NCI-H146 treated with DMSO at 0.1 percent for 48 hours (cell line): ENCODE measurements around the gene SLC8A1.

ENCODE experiments used
- DNase-seq: peaks from one replicate; lab custom pipeline; 2025; ENCODE audit not compliant: unreplicated experiment; lab: John Stamatoyannopoulos, UW

SLC8A1 gene

DNA sequence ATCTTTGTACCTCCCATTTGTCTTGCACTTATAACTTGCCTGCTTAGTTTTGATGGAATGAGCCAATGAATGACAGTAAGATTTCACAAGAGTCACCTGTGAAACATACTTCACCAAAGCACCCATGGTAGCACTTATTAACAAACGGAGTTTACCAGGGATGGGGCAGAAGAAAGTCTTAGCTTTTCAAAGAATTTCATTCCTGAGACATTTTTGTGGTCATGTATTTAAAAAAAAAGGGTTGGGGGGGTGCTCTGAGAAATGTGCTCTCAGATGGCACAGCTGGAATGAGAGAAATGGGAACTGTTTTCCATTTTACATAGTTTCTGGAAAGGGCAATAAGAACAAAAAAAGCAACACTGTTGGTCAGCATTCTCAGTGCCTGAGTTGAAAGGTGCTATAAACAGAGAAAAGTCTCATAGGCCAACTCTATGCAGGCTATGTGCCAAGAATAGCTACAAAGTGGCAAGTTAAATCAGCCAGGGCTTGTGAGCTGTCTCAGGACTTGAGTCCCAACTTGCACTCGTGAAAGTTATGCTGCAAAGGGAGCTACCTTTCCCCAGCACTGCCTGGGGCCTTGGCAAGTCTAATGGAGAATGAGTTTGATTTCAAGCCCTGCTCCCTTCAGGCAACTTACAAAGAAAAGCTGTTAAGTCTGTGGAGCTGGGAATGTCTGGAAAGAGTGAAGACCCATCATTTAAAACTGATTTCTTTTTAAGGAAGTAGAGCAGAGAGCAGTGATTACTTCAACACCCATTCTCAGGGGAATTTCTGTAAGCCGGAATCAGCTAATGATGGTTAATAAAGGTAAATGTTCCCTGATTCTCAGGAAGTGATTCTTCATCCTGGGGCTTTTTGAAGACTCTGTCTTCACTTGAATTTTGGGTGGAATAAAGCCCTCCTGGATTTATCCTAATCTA is 170.6 kb downstream of the SLC8A1 start:
- no peak for DNase-seq

DNA sequence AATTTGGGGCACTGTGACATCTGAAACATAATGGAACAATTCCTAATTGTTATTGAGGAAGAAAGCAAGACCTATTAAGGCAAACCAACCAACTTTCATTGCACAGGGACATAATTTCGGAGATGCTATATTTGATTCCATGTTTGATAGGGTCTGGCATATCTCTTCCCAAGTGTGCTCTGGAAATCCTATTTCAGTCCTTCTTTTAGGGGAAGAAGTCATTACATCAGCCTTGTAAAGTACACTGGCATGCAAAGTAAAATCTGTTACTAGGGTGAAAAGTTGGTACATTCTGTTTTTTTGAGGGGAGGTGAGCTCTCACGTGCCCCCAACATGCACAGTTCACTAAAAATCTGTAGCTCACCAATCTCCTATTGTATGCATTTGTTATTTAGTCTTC is 172.4 kb downstream of the SLC8A1 start:
- no peak for DNase-seq

DNA sequence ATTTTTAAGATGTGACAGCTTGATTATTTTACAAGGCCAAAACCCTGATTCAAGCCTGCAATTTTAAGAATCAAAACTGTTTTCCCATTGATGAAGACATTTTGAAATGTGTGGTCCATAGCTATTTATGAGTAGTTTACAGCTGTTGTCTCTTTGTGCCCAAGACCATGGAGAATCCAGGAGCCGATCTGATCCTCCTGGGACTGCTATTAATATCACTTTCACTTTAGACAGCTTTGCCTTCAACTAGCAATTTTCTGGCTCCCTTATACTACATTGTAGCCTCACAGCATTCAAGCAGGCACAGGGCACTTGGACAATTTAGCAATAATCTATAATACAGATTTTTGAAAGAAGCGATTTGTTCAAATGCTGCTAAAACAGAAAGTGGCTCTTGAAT is 172.9 kb downstream of the SLC8A1 start:
- no peak for DNase-seq

DNA sequence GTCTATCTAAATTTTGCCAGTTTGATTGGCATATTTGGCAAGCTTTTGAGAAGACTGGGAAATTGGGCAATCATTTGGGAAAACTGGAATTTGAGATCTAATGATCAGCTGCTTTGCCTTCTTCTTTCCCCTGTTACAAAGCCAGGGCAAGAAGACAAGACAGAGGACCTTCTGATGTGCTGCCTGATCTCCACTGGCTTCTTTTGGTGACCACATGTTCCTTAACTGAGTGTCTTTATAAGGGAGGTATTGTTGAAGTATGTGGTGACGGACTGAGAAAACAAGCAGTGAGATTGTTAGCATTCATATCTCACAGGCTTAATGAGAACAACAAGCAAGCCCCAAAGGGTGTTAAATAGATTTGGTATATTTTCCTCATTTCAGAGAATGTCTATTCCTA is 175.8 kb downstream of the SLC8A1 start:
- DNase-seq, result no peak

DNA sequence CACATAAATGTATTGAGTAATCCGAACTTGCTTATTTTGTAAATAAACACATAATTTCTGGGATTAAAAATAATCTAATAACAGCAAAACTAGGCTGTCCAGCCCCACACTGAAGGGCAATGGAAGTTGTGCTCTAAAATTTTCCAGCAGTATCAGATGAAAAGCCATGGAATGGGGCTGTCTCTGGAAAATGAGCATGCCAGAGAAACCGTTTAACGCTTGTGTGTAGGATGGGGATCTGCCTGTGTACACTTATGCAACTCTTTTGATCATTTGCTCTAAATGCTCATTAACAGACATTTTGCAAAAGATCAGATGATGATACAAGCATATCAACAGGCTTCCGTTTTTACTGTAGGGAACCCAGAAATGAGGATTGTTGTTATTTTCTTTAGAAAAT is 177.6 kb downstream of the SLC8A1 start:
- no peak for DNase-seq

DNA sequence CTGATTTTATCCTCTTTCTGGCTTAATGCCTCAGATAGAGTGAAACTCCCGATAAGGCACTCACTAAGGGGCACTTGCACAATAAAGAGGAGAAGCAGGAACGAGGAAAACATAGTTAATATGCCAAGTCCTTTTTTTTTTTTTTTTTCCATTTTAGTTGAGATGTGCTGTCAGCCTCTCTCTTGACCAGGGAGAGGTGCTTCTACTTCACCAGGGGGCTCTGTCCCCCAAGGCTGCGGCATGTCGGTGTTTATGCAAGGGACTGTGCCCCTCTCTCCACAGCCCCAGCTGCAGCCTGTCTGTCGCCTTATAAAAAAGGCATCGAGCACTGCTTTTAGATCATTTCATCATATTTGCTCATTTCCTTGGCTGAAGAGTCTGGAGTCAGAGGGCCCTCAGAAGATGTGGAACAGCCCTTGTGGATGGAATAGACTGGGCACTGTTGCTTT is 178.1 kb downstream of the SLC8A1 start:
- DNase-seq, result no peak

DNA sequence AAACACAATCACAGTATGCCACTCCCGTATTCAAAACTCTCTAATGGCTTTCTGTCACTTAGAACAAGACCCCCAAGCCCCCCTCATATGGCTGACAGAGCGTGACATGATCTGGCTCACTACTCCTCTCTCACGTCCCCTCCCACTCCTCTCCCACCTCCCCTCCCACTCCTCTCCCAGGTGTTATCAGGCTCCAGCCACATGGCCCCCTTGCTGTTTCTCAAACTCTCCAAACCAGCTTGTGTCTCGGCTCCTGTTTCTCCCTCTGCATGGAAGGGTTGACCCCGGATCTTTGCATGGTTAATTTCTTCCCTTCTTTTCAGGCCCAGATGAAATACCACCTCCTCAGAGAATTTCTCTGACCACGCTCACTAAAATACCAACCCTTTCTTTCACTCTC is 180.8 kb downstream of the SLC8A1 start:
- DNase-seq, result no peak

DNA sequence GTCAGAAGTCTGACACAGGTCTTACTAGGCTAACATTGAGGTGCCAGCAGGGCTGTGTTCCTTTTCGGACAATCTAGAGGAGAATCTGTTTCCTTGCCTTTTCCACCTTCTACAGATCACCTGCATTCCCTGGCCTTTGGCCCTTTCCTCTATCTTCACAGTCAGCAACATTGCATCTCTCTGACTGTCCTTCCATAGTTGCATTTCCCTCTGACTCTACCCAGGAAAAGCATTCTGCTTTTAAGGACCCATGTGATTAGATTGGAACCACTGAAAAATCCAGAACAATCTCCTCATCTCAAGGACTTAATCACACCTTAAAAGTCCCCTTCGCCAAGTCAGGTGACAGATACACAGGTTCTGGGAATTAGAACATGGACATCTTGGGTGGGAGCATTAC is 181.5 kb downstream of the SLC8A1 start:
- no peak for DNase-seq

DNA sequence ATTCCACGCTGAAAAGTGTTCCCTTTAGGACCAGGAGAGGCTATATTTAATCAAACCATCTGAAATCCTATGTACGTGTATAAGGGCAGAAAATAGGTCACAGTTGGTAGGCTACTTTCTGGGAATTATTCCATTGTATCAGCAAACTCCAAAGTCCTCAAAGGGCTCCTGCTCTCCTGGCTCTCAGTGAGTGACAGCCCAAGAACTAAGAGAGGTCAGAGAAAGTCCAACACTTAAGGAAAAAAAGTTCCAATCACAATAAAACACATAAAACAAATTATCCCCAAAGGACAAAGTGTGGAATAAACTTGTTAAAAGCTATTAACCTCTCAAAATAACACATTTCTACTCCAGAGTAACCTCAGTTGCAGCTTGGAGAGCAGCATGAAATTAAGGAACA is 183.3 kb downstream of the SLC8A1 start:
- DNase-seq, result no peak

DNA sequence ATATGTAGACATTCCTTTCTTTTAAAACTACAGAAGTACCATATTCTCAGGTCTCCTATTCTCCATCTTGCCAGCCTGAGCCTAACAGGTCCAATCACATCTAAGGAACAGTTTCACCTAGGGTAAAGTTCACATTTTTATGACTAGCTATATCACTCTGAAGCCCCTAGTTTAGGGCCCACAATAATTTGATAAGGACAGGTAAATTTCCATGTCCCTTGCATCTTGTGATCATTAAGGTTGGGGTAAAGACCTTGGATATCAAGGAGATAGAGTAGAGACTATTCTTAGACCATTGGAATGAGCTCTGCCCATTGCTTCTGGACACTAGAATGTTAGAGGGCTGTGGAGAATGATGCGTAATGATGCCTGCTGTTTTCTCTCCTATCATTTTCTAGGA is 185.7 kb downstream of the SLC8A1 start:
- no peak for DNase-seq

DNA sequence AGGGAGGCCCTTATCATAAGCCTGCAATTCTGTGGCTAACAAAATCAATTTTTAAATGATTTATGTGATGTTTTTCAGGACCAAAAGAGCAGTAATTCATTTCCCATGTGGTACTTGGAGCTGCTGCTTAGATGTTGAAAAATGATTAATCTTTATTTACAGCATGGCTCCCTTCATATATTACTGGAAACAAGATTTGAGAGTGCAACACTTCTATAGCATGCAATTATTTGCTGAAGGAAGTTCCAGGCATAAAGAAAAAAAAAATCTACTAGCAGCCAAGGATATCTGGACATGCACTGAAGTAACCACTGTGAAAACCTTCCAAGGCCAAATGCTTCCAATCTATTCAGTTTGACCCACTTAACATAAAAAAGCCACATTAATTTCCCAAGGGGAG is 186.3 kb downstream of the SLC8A1 start:
- no peak for DNase-seq

DNA sequence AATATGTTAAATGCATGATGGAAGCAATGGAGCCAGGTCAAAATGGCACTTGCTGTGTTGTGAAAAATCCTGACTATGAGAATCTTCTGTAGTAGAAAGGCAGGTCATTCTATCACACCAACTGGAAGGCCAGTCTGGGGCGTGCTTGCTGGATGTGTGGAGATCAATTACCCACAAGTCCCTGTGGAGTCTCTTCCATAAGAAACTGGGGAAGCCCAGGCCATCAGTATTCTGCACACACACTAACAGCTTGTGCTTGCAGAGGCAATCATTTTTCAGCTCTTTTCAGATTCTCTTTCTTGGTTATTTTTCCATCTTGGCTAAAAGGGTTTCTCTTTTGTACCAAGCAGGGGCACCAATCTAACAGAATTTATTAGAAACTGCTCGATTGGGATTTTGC is 190.8 kb downstream of the SLC8A1 start:
- DNase-seq, result no peak

DNA sequence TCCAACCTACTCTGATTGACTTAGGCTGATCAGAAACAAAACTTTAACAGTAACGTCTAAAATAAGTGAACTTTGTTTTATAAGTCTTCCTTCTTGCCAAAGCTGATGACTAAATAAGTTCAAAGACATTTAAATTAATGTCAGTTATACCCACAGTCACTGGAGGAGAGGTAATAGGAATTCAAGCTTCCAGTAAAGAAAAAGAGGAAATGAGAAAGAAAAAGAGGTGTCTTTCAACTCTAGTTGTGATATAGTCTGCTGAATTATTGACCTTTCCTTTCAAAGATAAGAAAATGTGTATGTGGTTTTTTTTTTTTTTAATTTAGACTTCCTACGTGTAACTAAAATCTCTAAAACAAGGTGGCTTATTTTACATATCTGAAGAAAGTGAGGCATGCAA is 191.5 kb downstream of the SLC8A1 start:
- DNase-seq, result no peak

DNA sequence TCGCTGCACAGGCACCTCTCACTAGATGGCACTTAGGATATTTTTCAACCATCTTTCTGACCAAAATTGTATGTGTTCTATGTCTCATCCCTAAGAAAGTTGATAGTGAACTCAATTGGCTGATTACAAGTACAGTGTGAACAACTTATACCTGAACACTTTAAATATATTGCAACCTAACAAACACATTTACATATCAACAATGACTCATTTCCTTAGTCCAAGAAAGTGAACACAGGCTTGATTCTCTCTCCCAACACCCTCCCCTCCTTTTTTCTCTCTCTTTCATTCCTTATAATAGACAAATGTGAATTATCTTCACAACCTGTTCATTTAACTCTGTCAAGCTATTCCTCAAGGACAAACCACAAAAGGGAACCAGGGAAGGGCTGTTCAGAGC is 192.0 kb downstream of the SLC8A1 start:
- DNase-seq, result no peak

DNA sequence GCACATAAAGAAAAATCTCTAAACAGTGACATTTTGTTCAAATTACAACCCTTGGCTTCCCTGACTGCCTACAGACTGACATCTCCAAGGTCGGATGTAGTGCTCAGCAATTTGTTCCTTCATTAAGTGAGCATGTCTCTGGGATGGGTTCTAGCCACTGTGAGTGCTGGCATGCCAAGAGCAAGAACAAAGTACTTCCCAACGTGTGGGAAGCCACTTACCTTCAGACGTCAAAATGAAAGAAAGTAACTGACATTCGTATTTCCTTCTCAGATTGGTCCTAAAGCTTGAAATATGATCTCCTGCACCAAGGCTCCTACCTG is 193.8 kb downstream of the SLC8A1 start:
- no peak for DNase-seq

DNA sequence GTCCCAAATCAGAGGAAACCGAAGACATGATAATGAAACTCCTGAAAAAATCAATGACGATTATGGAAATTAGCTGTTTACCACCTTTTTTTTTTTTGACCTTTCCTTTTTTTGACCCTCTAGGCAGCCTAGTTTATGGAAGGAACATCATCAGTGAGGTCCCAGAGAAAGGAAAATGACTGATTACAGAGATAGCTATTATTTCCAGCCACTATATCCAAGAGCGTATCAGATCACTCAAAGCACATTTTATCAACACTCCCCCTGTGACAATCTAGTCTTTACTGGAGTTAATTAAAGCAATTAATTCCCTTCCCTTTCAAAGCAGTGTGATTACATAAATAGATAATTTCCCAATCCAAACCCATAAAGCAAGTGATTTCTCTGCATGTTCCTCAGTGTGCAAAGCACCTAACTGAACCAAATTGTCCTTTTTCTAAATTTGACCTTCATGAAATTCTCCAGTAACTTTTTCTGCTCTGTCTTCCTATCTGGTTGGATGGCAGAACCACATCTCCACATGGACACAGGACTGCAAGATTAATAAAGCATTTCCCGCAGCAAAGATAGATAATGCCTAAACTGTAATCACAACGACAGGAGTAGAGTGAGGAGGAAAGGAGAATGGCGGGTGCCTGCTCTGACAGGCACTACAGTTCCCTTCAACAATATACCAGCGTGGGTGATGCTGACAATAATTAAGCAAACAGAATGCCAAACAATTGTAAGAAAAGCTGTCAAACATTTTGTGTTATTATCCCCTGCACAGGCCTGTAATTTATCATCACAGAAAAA is 194.4 kb downstream of the SLC8A1 start:
- peak; percentile 91 for DNase-seq

DNA sequence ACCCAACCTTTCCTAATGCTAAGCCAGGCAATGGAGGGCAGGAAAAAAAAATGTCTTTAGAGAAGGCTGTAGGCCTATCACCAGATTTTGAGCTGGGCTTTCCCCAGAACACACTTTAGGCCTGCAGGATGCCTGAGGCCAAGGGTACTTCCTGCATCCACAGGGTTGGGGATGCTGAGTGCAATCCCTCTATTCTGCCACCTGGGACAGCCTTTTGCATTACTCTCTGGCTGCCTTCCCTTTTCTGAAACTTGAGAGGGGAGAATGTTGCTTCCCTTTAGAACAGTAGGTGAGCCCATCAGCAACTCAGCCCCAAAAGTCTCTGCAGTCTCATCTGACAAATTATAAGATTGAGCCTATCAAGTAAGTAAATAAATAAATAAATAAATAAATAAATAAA is 195.2 kb downstream of the SLC8A1 start:
- DNase-seq, result peak; percentile 69

DNA sequence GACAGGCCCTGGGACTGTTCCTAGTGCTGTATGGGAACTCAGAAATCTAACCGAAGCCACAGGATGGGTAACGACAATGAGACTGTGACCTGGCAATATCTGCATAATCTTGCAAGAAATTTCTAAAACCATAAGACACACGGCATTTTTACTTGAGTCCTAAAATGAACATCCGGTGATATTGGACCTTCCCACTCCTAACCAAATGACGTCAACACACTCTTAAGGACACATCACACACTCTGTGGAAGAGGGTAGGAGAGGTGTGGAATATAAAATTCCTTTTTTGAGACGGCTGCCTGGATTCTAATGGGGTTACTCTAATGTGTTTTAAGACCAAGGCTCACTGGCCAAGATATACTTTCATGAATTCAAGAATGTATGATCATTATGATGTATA is 195.9 kb downstream of the SLC8A1 start:
- no peak for DNase-seq

DNA sequence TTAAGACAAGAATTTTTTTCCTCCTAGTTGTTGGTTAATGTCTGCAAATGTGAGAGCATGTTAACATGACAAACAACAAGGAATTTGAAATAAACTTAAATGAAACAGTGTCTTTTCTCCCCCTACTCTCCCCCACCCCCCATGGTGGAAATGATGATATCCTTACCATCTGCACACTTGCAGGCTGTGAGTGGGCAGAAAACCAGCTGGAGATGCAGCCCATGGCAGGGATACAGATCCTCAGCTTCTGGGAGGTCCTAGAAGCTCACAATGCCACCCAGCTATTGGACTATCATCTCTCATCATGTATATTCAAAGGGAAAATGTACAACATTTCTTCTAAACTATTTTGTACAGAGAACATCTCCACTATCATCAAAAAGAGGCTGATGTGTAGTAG is 196.8 kb downstream of the SLC8A1 start:
- DNase-seq, result no peak

DNA sequence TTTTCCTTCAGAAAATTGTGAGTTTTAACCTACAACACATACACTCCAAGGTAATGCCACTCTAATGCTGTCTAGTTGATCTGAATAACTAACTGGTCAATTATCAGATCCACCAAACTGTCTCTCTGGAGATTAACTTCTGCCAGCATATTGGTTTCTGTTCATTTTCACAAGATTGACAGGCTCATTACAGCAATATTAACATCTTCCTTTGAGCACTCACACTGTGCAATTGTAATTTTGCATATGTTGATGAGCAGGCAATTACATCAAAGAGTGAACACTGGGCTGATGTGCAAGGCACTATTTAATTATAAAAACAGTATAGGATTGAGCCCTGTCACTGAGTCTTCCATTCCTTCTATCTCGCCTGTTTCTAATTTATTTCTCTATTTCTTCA is 197.3 kb downstream of the SLC8A1 start:
- no peak for DNase-seq

DNA sequence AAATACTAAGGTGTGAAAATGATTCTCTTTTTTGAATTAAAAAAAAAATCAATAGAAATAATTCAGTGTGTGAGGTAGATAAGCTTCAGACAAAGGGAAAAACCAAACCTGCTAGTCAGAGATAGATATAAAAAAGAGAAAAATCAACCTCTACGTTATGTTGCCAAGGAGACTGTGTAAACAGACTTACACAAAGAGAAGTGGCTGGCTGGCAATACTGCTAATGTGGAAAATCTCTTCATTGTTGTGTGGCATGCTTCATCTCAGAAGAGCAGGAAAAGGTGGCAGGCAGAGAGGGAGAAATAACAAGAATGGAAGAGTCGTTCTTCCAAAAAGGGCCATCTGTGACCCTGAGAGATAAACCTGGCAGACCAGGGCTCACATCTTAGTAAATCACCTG is 200.8 kb downstream of the SLC8A1 start:
- peak; percentile 98 for DNase-seq

DNA sequence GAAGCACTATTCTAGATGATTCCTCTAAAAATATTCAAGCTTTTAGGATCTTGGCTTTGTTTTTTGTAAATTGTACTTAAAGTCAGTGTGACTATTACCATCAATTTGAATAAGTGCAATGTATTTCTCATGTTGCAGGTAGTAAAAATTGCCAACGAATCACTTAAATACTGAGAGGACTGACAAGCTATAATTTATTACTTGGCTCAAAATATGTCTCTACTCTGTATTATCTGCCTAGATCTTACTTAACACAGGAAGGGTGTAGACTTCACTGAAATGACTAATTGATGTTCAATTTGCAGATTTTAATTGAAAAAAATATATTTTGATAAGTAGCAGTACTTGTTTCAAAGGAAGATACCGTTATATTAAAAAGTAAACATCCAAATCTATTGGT is 202.3 kb downstream of the SLC8A1 start:
- DNase-seq, result no peak
